BJ (cell line): Measurements from ENCODE around the gene CYP1A2. TPM values are rescaled to one million over a fixed set of nuclear protein-coding genes. Genes with fewer than 3 reads are reported as not detected.
A peak's percentile ranks its signal among the peaks of the same experiment; 100 is the strongest.

Experiments
- CTCF ChIA-PET: fragments of 350-600 bp; formaldehyde crosslinking; extraction: SDS; loops from one replicate; lab custom pipeline; 2021; ENCODE audit warnings: antibody characterized with exemption, inconsistent platforms; lab: Yijun Ruan, JAX
- POLR2A ChIA-PET: fragments of 300-600 bp; sonication (Branson Sonifier 250); formaldehyde crosslinking; extraction: SDS; loops from one replicate; lab custom pipeline; 2021; ENCODE audit warnings: antibody characterized with exemption; lab: Charles Lee
- DNase-seq: peaks from one replicate; pipeline ENCODE4 v3.0.0-alpha.2; 2011; ENCODE audit warnings: low read depth
- H3K27me3 ChIP-seq: 2 replicates; pipeline ENCODE4 v1.6.0; 2011; ENCODE audit warnings: low read length; ENCODE audit not compliant: control insufficient read depth, insufficient read depth
- H3K36me3 ChIP-seq: 2 replicates; pipeline ENCODE4 v1.5.1; 2011; ENCODE audit warnings: low read length; ENCODE audit not compliant: control insufficient read depth, insufficient read depth
- H3K4me3 ChIP-seq: 2 replicates; pipeline ENCODE4 v1.5.1; 2011; ENCODE audit warnings: low read depth, mild to moderate bottlenecking, control low read depth, low read length
- CTCF ChIP-seq: IDR thresholded peaks from 2 replicates; pipeline ENCODE4 v1.5.1; 2011; ENCODE audit warnings: low read depth, mild to moderate bottlenecking, control low read depth, inconsistent platforms, low read length, moderate library complexity; ENCODE audit not compliant: insufficient read depth
- polyA plus RNA-seq: library from polyadenylated mRNA; depleted of rRNA; stranded (reverse); fragments of >200 nt; gene quantifications from 2 replicates; pipeline ENCODE4 v1.2.3, GENCODE V29; 2011

CYP1A2 gene
- polyA plus RNA-seq, 1 experiment: not detected

DNA sequence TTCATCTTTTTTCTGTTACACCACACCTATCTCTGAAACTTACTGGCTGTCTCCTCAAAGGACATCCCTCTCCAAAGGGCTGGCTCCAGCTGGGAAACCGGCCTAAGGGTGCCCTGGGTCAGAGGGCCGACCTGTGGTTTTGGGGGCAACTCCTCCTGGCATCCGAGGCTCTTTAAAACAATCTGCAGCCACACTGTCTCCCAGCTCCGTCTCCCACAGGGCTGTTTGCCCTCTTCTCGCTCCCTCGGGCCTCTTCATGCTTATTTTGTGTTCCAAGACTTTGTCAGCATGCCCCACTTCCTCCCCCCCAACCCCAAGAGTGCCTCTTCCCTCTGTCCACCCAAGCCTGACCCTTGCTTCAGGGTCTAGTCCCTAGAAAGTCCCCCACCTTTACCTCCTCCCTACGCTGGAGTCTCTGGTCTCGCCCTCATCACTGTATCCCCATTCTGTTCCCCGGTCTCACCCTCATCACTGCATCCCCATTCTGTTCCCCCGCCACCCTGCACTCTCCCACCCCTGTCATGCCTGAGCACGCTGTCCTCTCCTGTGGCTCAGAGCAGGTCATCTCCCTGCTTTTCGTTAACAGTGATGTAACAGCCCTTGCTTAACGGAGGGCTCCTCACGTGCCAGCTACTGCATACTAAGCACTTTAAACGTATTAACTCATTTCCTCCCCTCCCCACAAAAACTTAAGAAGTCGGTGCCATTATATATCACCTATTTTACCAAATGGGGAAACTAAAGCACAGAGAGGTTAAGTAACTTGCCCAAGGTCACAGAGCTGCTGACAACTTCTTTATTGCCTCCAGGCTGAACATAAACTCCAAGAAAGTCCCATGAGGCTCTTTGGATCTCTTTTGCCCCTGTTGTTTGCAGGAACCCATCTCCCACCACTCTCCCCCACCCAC, 32.1 kb downstream of the CYP1A2 start:
- H3K4me3 ChIP-seq: no peak overlapping the region
- ChIA-PET POLR2A (no interaction called here), CTCF (interaction anchor here (0.7 to 26.9 kb wide), 19 partner anchors 7 to 214 kb away, joined by 3 to 563 read pairs (median 4); partner anchors contain the start of genes CPLX3 and RPP25)
- no peaks in the 10 kb centered on the region for H3K27me3 ChIP-seq
- no peaks in the 10 kb centered on the region for H3K36me3 ChIP-seq
- no peak for DNase-seq
- TF ChIP-seq CTCF: no peak

DNA sequence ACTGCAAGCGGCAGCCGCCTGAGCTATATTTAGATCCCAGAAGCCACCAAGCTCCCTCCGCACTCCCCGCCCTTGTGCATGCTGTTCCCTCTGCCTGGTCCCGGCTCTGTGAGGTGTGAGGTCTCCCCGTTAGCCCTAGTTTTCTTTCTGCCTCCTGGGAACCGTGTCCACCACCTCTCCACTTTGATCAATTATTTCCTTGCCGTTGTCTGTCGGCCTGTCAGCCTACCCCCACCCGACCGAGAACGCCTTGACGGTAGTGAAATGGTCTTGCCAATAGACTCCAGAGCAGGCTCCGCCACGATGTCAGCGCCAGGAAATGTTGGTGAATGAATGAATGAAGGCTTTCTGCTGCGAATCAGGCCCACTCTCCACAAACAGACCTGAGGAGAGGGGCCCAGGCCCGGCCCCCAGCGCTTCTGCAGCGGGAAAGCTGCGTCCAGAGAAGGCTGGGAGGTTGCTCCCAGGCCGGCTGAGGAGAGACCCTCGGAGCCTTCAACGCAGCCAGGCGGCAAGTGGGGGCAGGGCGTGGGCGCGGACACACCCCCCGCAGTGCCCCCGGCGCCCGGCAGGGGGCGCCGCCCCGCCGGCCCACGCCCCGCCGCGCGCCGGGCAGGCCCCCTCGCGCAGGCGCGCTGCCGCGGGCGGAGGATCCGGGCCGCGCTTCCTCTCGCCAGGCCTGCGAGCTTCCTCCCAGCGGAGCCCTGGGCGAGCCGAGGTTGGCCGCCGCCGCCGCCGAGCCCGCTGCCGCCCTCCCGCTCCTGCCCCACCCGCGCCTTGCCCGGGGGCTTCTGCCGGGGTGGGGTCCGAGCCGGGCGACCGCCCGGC, 33.0 kb downstream of the CYP1A2 start, which contains the start of gene CSK:
Gene CSK, plus strand, starts transcription at position 650 of the 828 bp plus-strand sequence. CDS start 16,218 bp downstream, outside the sequence.
- Histone ChIP-seq H3K4me3 (peak within 1 kb of the TSS; percentile 89), H3K27me3 (no peaks in the 10 kb centered on the region), H3K36me3 (no peaks in the 10 kb centered on the region)
- POLR2A ChIA-PET: no interaction called here
- CTCF ChIA-PET: interaction anchor here (0.6 to 26.9 kb wide), 21 partner anchors 11 to 215 kb away, joined by 3 to 563 read pairs (median 4); partner anchors contain the start of genes CPLX3, CYP1A1, FAM219B and RPP25
- TF ChIP-seq CTCF: peak; percentile 48
- no peak for DNase-seq

DNA sequence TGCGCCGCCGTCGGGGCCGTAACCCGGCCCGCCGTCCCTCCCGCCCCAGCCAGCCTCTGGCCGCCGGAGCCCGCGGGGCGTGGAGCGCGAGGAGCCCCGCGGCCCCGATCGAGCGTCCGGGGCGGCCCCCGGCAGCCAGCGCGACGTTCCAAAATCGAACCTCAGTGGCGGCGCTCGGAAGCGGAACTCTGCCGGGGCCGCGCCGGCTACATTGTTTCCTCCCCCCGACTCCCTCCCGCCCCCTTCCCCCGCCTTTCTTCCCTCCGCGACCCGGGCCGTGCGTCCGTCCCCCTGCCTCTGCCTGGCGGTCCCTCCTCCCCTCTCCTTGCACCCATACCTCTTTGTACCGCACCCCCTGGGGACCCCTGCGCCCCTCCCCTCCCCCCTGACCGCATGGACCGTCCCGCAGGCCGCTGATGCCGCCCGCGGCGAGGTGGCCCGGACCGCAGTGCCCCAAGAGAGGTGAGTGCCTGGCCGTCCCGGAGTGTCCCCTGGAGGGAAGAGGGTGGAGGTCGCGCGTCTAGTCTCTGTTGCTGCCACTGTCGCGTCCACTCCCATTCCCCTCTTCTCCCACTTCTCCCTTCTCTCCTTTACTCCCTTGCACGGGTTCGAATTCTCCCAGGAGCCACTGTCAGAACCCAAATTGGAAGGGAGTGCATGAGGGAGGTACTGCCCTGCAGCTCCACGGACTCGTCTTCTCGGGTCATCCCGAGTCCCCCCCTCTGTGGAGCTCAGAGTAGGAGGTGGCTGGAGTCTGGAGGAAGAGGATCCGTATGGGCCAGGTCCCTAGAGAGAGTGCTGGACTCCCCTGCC, 33.8 kb downstream of the CYP1A2 start:
- Histone ChIP-seq H3K27me3 (no peaks in the 10 kb centered on the region), H3K4me3 (peak overlapping the region; percentile 89), H3K36me3 (no peaks in the 10 kb centered on the region)
- no peak for TF ChIP-seq CTCF
- CTCF ChIA-PET: interaction anchor here (0.6 to 26.9 kb wide), 13 partner anchors 11 to 174 kb away, joined by 3 to 563 read pairs (median 5); partner anchors contain the start of genes CYP1A1, FAM219B and RPP25
- no peak for DNase-seq
- POLR2A ChIA-PET: no interaction called here

DNA sequence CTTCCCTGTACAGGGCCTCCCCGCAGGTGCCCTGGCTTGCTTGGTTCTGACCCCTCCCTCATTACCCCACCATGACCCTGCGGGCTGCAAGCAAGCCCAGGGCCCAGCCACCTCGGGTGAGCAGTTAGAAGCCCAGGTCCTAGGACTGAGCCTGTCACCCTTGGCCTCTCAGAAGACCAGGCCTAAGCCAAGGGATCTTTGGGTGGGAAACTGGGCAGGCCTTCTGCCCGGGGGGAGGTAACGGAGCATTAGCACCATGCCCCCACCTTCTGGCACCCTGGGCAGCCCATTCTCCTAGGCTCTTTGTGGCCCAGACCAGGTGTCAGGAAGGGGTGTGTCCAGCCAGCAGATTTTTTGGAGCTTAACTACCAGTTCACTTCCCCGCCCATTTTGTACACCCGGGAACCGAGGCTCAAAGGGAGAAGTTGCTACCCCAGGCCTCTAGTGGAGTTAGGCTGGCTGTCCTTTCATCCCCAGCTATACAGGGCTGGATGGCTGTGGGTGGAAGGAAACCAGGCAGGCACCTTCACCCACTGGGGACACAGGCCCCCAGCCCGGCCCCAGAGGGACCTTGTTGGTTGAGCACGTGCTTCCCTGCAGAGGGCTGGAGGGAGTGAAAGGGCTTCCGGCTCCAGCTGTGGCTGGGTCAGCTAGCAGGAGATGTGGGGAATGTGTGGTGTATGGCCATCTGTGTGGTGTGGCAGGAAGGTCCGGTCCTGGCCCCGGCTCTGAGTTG, 34.6 kb downstream of the CYP1A2 start:
- no peak for TF ChIP-seq CTCF
- POLR2A ChIA-PET: no interaction called here
- CTCF ChIA-PET: interaction anchor here (1.0 to 9.2 kb wide), 14 partner anchors 11 to 174 kb away, joined by 3 to 137 read pairs (median 6); no protein-coding TSS in a partner anchor
- no peaks in the 10 kb centered on the region for H3K27me3 ChIP-seq
- DNase-seq: no peak
- H3K36me3 ChIP-seq: no peaks in the 10 kb centered on the region
- peak overlapping the region; percentile 89 for H3K4me3 ChIP-seq
